Caco-2 (cell line): ENCODE data around the gene SOX5. TPM values are rescaled to one million over a fixed set of nuclear protein-coding genes. Genes with fewer than 3 reads are reported as not detected.

Experiments used
- BruUV-seq: library from RNA; stranded (reverse); fragments of 400-500 nt; replicated peaks from 2 replicates; lab custom pipeline; 2021; lab: Mats Ljungman, UMichigan
- CTCF ChIA-PET: fragments of 300-600 bp; sonication (Branson Sonifier 250); formaldehyde crosslinking; loops from one replicate; lab custom pipeline; 2022; ENCODE audit warnings: antibody characterized with exemption; lab: Charles Lee
- POLR2A ChIA-PET: fragments of 300-600 bp; sonication (Branson Sonifier 250); formaldehyde crosslinking; loops from one replicate; lab custom pipeline; 2022; ENCODE audit warnings: antibody characterized with exemption; lab: Charles Lee
- DNase-seq, 2 experiments: peaks; one replicate each; pipeline versions ENCODE4 v3.0.0 to v3.0.0-alpha.2; 2020 to 2022
- H3K27me3 ChIP-seq: replicated peaks from 2 replicates; pipeline ENCODE4 v1.6.0; 2011; ENCODE audit warnings: low read length; ENCODE audit not compliant: control insufficient read depth, insufficient read depth
- H3K36me3 ChIP-seq: 2 replicates; pipeline ENCODE4 v1.5.1; 2011; ENCODE audit warnings: low read length; ENCODE audit not compliant: control insufficient read depth, insufficient read depth
- H3K4me1 ChIP-seq: fragments of 250-450 bp; sonication (Bioruptor Pico); 2 replicates; pipeline ENCODE4 v1.5.1; 2020; ENCODE audit warnings: mild to moderate bottlenecking
- H3K4me3 ChIP-seq: 2 replicates; pipeline ENCODE4 v1.5.1; 2011; ENCODE audit warnings: low read depth, mild to moderate bottlenecking, control low read depth, low read length
- H3K9me3 ChIP-seq: fragments of 250-450 bp; sonication (Bioruptor Pico); 2 replicates; pipeline ENCODE4 v1.5.1; 2020; ENCODE audit warnings: mild to moderate bottlenecking, moderate library complexity
- H3K27ac Mint-ChIP-seq: one replicate; pipeline ENCODE4 v1.8.0; 2022; ENCODE audit warnings: mixed read lengths; ENCODE audit not compliant: unreplicated experiment
- H3K27me3 Mint-ChIP-seq: one replicate; pipeline ENCODE4 v1.8.0; 2022; ENCODE audit warnings: mixed read lengths; ENCODE audit not compliant: insufficient read depth, unreplicated experiment
- H3K36me3 Mint-ChIP-seq: one replicate; pipeline ENCODE4 v1.8.0; 2022; ENCODE audit warnings: mild to moderate bottlenecking, mixed read lengths; ENCODE audit not compliant: insufficient read depth, unreplicated experiment
- H3K4me1 Mint-ChIP-seq: one replicate; pipeline ENCODE4 v1.8.0; 2022; ENCODE audit warnings: low read depth, mixed read lengths; ENCODE audit not compliant: unreplicated experiment
- H3K4me3 Mint-ChIP-seq: one replicate; pipeline ENCODE4 v1.8.0; 2022; ENCODE audit warnings: mild to moderate bottlenecking, moderate library complexity, mixed read lengths; ENCODE audit not compliant: unreplicated experiment
- H3K9me3 Mint-ChIP-seq: one replicate; pipeline ENCODE4 v1.8.0; 2022; ENCODE audit warnings: mixed read lengths; ENCODE audit not compliant: unreplicated experiment
- CTCF ChIP-seq, 2 experiments: fragments of 200-600 bp in 1 of 2; IDR thresholded peaks; 1 replicate in 1 of 2; 2 replicates in 1 of 2; pipeline versions ENCODE4 v1.5.1 to v1.8.0; 2011 to 2022; ENCODE audit warnings: antibody characterized with exemption in 1 of 2, control low read depth in 1 of 2, inconsistent platforms in 1 of 2, low read depth in 1 of 2, low read length in 1 of 2, mild to moderate bottlenecking in 1 of 2, moderate library complexity in 1 of 2; ENCODE audit not compliant: insufficient read depth in 1 of 2, severe bottlenecking in 1 of 2, unreplicated experiment in 1 of 2
- intact Hi-C: fragments of 100-400 bp; cut with micrococcal nuclease; formaldehyde crosslinking; loops from one replicate; pipeline ENCODE4 v1.10.0; 2022; ENCODE audit not compliant: unreplicated experiment
- total RNA-seq: library from RNA; stranded (reverse); gene quantifications from 2 replicates; pipeline ENCODE4 v1.2.3, GENCODE V29; 2022

Gene SOX5
- total RNA-seq, 1 experiment from 2014 or later: 15.4 TPM

GRCh38 chr12:23694307-23694706 is 255.2 kb downstream of the SOX5 start:
- no peaks in the 10 kb centered on the region for H3K27me3 Mint-ChIP-seq
- Histone ChIP-seq H3K36me3 (no peaks in the 10 kb centered on the region), H3K4me1 (no peaks in the 10 kb centered on the region), H3K9me3 (no peaks in the 10 kb centered on the region), H3K4me3 (no peak overlapping the region), H3K27me3 (no peaks in the 10 kb centered on the region)
- no peaks in the 10 kb centered on the region for H3K4me1 Mint-ChIP-seq
- H3K27ac Mint-ChIP-seq: no peak overlapping the region
- no peaks in the 10 kb centered on the region for H3K9me3 Mint-ChIP-seq
- POLR2A ChIA-PET: no interaction called here
- H3K4me3 Mint-ChIP-seq: no peak overlapping the region
- no TSS peak for BruUV-seq
- no peak for TF ChIP-seq CTCF (IDR thresholded peaks at IDR 0.05; ENCODE audit: insufficient read depth in 1 of 2, low read depth in 1 of 2, low read length in 1 of 2, severe bottlenecking in 1 of 2, unreplicated experiment in 1 of 2)
- CTCF ChIA-PET: no interaction called here
- no peak for DNase-seq
- no peaks in the 10 kb centered on the region for H3K36me3 Mint-ChIP-seq
- intact Hi-C loops: no loop called here

GRCh38 chr12:23687947-23688346 is 261.5 kb downstream of the SOX5 start:
- intact Hi-C loops: no loop called here
- BruUV-seq: no TSS peak
- POLR2A ChIA-PET: no interaction called here

GRCh38 chr12:23686095-23686494 is 263.4 kb downstream of the SOX5 start:
- H3K4me1 Mint-ChIP-seq: no peaks in the 10 kb centered on the region
- intact Hi-C loops: no loop called here
- H3K36me3 Mint-ChIP-seq: no peaks in the 10 kb centered on the region
- H3K27me3 ChIP-seq: no peaks in the 10 kb centered on the region
- H3K27ac Mint-ChIP-seq: no peak overlapping the region
- no peak overlapping the region for H3K4me3 Mint-ChIP-seq
- no TSS peak for BruUV-seq
- no peak for TF ChIP-seq CTCF (IDR thresholded peaks at IDR 0.05; ENCODE audit: insufficient read depth in 1 of 2, low read depth in 1 of 2, low read length in 1 of 2, severe bottlenecking in 1 of 2, unreplicated experiment in 1 of 2)
- no peaks in the 10 kb centered on the region for H3K36me3 ChIP-seq
- H3K9me3 ChIP-seq: no peaks in the 10 kb centered on the region
- H3K4me3 ChIP-seq: no peak overlapping the region
- H3K4me1 ChIP-seq: no peaks in the 10 kb centered on the region
- H3K9me3 Mint-ChIP-seq: no peaks in the 10 kb centered on the region
- no peaks in the 10 kb centered on the region for H3K27me3 Mint-ChIP-seq
- POLR2A ChIA-PET: no interaction called here
- DNase-seq: no peak
- CTCF ChIA-PET: no interaction called here

More at GRCh38 chr12:23687947-23688346, 261.5 kb downstream of the SOX5 start:
- Histone ChIP-seq H3K4me3 (no peak overlapping the region), H3K4me1 (no peaks in the 10 kb centered on the region), H3K36me3 (no peaks in the 10 kb centered on the region), H3K9me3 (no peaks in the 10 kb centered on the region), H3K27me3 (no peaks in the 10 kb centered on the region)
- CTCF ChIA-PET: no interaction called here
- Mint-ChIP-seq H3K4me3 (no peak overlapping the region), H3K27ac (no peak overlapping the region), H3K36me3 (no peaks in the 10 kb centered on the region), H3K27me3 (no peaks in the 10 kb centered on the region), H3K4me1 (no peaks in the 10 kb centered on the region), H3K9me3 (no peaks in the 10 kb centered on the region)
- no peak for DNase-seq
- TF ChIP-seq CTCF (IDR thresholded peaks at IDR 0.05; ENCODE audit: insufficient read depth in 1 of 2, low read depth in 1 of 2, low read length in 1 of 2, severe bottlenecking in 1 of 2, unreplicated experiment in 1 of 2): no peak
